ENCODE measurements around the gene SH3GLB2.
"Not testable (repeated sequence)": the region's sequence is repeated elsewhere in the genome, so short reads cannot be mapped to it uniquely, and the experiment has no call there.

The SH3GLB2 gene

DNA sequence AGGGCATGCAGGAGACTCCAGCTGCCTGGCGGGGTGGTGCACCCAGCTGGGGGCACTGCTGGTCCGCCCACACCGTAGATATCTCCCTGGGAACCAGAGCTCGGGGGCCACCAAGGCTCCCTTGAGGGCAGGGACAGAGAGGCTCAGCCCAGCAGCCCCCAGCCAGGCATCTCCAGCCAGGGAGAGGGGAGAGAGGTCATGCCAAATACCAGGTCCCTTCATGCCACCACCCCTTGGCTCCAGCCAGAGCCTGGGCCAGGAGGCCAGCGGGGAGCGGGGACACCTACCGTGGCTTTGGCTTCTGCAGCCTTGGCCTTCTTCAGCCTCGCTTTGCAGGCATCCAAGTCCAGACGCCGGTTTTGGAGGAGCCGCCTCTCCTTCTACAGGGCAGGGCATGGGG lies 14.0 kb downstream of the SH3GLB2 start:
- no peak for DNase-seq

DNA sequence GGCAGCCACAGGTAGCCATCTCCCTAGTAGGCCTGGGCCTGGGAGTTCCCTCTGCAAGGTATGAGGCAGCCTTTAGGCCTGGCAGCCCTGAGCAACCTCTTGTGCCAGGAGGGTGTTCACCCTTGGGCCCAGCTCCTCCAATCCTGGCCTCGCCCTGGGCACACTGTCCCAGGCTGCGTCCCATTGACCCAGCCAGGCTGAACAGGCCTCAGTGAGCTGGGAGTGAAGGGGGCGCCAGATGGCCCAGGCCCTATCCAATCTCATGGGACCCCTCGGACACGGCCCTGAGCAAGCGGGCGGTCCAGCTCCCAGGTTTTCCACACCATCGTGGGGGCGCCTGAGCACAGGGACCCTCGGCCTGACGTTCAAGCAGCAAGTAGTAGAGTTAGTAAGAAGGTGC lies 14.5 kb downstream of the SH3GLB2 start:
- no peak for DNase-seq

DNA sequence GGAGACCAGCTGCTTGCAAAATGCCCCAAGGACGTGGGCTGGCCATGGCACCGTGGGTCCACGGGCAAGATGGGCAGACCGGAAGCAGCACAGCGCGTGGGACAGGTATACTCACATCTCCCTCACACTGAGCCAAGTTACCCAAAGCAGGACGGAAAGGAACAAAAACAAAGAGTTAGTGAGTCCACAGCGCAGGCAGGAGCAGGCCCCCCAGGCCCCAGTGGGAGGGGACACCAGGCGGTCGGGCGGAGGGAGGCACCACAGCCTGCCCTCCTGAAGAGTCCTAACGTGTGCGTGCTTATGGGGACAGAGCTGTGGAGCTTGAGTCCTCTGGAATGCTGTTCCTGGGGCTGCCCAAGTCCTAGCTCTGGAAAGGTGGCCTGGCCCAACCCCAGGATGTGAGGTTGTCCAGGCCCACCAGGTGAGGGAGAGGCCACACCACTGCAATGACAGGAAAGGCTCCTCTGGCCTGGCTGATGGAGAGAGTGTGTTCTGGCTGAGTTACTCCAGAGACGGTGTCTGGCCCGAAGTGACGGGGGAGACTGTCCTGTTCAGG lies 15.2 kb downstream of the SH3GLB2 start:
- no peak for DNase-seq

DNA sequence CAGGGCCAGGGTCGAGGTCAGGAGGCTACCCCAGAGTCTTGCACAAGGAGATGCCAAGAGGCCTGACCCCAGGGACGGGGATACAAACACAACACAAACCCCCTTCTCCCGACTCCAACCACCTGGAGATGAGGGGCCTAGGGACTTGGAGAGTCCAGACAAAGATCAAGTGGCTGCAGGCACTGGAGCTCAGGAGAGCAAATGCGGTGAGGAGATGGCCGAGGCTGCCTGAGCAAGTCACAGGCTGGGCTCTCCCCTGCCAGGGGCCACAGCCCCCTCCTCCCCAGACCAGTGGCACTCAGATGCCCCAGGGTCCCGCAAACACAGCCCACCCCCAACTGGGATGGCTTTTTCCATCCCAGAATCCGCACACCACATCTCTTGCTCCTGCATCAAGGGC lies 15.8 kb downstream of the SH3GLB2 start:
- no peak for DNase-seq

DNA sequence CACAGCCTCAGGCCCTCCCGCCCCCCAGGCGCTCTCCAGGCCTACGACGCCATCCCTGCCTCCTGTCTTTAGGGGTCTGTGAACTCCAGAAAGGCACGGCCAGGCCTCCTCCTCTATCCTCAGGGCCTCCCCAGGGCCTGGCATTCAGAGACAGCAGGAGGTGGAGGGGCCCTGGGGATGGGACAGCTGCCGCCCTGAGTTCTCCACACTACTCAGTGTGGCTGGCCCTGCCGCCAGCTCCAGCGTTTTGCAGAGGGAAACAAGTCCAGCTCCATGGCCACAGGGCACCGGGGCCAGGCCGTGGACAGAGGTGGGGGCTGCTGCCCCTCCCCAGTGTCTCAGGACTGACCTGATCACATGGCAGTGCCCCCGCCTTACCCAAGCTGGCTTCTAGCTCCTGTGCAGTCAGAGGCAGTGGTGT lies 16.4 kb downstream of the SH3GLB2 start:
- no peak for DNase-seq

DNA sequence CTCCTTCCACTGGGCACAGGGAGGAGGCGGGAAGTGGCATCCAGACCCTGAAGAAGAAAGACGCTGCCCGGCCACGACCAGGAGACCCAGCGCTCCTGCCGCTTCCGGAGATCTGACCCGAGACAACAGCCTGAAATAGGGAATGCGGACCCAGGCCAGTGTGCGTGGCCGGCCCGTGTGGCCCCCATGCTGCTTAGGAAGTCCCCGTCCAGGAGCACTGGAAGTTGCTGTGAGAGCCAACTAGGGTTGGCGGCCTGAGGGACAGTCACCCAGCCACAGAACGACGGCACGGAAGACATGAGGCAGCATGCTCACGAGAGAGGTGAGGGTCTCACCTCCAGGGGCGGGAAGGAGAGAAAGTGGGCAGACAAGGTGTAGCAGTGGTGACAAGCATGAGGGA lies 17.0 kb downstream of the SH3GLB2 start:
- no peak for DNase-seq

DNA sequence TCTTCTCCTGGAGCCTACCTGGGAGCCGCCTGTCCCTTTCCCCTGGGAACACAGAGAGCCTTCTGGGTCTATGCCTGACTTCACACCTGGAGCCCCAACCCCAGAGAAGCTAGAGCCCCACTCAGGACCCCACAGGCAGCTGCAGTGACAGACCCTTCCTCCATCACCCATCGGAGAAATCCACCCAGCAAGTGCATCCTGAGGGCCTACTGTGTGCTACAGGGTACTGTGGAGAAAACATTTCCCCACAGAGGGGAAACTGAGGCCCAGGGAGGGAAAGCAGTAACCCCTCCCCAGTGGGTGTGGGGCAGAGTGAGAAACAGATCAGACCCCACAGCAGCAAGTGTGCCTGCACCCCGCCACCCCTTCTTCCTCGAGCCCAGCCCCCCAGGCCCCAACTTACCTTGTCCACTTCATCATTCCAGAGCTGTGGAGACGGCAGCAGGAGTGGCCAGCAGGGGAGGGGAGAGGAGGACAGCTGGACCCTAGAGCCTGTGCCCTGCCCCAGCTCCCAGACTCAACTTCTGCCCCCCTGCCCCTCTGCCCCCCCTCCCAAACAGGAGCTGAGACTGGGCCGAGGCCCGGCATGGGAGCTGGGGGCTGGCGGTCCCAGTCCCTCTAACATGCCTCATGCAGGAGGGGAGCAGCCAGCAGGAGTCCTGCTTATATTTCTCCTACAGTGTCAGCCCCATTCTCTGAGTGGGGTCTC lies 17.7 kb downstream of the SH3GLB2 start:
- no peak for DNase-seq

DNA sequence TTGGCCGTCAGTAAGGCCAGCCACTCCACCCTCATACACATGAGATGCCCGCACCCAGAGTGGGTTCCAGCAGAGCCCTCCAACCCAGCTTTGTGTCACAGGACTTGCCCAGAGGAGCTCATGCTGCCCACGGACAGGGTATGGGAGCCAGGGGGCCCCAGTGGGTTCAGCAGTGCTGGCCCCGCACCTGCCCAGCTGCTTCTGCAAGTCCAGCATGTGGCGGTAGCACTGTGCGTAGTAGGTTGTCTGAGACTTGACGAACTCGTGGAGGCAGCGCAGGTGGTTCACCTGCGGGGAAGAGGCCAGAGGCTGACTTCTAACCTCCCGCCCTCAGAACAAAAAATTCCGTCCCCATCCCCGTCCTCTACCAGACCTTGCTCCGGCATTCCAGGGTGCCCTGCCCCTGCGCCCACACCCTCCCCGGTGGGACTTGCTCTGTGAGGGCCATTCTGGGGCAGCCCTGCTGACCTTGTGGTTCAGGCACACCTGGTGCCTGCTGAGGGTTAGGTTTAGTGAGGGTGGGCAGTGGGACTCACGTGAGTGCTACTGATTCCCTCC lies 18.5 kb downstream of the SH3GLB2 start:
- DNase-seq, result no peak

DNA sequence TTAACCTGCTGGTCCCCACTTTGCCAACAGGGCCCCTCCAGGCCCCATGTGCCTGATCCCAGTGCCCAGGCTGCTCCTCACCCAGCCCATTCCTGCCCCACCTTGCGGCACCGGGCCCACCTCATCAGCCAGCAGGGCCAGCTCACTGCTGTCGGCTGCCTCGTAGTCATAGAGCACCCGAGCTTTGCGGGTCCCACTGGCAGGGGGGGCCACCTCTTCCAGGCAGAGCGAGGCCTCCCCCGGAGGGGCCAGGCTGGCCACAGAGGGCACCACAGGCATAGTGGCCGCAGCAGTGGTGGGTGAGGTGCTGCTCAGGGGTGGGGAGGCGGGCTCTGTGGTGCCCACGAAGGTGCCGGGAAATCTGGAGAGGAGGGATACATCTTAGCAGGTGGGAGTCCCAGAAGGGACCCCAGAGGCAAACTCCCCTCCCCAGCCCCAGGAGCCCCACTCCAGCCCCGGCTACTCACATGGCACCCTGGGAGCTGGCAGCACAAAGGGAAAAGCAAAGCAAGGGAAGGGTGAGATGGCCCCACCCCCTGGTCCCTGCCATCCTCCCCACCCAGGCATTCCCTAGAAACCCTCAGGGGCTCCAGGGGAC lies 19.0 kb downstream of the SH3GLB2 start:
- DNase-seq, result no peak

DNA sequence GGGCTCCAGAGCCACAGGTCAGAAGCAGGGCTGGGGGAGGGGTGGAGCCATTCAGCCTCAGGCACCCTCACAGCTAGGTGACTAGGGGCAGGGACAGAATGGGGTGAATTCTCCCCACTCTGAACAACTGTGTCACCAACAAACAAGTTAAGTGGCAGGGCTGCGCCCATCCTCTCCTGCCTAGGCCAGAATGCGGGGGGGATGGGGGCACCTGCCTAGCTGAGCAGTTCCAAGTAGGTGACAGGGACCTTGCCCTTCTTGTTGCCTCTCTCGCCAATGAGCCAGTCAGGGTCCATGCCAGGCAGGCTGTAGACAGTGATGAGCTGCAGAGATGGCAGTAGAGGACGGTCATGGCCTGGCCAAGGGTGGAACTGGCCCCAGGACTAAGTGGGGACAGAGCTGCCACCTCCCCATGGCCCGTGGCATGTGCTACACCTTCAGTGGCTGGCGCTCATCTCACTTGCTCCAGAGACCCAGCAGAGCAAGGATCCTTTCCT lies 19.6 kb downstream of the SH3GLB2 start:
- no peak for DNase-seq

DNA sequence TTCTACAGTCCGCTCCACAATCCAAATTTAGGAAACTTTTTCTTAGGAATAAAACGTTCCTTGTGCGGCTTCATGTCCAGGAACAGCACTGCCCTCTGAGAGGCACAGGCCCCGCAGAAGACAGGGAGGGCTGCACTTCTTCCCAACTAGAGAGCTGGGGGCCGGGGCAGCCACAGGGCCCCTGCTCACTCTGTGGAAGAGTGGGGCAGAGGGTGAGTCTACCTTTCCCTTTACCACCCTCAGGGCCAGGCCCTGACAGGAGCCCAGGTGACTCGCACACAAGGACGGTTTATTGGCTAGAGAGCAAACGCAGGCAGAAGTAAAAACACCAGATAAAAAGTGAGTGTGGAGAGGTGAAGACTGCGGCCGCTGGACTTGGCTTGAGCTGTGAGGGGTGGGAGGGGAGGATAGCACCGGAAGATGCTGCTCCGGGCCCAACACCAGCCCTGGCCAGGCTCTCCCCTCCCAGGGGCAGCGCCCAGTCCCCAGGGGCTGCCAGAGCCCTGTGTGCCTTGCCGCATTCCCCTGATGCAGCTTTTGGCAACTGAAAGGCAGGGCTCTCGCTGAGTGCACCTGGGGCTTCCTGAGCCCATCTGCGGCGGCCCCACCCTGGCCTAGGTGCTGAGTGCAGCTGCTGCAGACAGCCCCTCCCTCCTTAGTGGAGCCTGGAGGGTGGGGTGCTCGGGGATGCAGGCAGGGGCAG lies 20.2 kb downstream of the SH3GLB2 start:
- DNase-seq, result no peak

DNA sequence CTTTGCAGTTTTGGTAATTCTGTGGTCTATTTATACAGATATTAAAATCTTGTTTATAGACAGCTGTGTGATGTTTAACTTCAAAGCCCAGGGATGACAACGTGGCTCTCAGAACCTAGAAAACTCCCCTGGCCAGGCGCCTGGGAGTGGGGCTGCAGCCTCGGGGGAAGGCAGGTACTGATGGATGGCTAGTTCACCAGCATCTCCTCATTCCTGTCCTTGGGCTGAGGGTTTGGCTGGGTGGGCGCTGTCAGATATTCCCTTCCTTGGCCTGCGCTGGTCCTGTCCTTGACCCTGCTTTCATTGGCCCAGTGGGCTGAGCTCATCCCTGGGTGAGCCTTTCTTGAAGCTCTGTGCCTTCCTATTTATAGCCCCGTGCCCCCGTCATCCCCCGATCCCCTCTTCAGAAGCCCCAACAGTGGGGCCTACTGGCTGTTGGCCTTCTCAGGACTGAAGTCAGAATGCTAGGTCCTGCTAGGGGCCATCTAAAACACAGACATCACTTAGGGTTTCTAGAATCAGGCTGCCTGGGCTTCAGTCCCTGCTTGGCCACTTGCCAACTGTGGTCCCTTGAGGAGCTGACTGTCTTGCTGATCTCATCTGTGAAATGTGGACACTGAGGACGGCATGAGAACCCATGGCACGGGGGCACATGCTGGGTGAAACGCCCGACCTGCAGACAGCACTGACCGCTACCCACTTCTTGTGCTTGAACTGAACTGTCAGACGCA lies 20.9 kb downstream of the SH3GLB2 start:
- no peak for DNase-seq

DNA sequence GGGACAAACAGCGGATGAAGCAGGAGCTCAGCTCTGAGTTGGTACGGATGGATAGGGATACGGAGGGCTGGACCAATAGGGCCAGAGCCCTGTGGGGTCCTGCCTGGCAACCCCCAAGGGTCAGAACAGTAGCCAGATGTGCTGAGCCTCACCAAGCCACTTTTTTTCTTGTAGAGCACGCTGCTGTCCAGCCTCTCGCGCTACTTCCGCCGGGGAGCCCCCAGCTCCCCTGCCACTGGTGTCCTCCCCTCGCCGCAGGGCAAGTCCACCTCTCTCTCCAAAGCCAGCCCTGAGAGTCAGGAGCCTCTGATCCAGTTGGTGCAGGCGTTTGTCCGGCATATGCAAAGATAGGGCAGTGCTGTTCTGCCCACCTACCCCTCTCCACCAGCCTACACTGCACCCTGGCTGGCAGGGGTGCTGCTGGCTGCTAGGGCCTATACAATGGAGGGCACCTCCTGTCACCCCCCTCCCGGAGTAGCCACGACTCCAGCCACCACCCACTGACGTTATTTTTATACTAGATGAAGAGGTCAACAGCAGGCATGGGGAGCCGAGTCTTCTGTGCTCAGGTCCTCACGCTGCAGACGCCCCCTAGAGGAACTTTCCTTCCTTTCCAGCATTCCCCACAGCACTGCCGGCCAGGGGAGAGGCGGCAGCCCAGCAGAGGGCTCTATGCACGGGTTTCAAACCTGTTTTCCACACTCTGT lies 21.6 kb downstream of the SH3GLB2 start:
- peak; percentile 71 for DNase-seq

DNA sequence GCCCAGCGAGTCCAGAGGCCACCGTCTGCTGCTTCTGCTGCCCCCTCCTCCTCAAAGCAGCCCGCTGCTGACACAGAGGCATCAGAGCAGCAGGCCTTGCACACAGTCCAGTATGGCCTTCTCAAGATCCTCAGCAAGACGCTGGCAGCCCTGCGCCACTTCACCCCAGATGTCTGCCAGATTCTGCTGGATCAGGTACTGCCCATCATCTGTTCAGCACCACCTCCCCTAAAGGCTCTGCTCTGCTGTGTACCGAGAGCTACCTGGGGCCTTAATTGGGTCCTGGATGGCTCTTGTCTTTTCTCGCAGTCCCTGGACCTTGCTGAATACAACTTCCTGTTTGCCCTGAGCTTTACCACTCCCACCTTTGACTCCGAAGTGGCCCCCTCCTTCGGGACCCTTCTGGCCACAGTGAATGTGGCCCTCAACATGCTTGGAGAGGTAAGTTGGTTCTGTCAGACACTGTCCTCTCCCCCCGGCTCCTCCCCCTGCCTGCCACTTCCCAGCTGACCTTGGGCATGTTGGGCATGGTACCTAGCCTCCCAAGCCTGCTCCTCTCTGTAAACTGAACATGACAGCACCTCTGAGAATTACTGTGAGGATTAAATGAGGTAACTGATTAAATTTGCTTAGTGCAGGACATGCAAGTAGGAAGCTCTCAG lies 22.7 kb downstream of the SH3GLB2 start:
- no peak for DNase-seq

DNA sequence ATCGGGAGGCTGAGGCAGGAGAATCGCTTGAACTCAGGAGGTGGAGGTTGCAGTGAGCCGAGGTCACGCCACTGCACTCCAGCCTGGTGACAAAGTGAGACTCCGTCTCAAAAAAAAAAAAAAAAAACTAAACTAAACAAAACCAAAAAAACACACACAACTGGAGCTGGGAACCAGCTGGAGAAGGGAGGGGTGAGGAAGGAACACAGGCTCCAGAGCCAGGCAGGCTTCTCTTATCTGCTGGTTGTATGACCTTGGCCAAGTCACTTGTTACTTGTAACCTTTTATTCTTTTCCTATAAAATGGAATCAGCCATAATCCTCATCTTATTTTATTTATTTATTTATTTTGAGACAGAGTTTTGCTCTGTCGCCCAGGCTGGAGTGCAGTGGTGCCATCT lies 24.0 kb downstream of the SH3GLB2 start:
- DNase-seq, result not testable (repeated sequence)

DNA sequence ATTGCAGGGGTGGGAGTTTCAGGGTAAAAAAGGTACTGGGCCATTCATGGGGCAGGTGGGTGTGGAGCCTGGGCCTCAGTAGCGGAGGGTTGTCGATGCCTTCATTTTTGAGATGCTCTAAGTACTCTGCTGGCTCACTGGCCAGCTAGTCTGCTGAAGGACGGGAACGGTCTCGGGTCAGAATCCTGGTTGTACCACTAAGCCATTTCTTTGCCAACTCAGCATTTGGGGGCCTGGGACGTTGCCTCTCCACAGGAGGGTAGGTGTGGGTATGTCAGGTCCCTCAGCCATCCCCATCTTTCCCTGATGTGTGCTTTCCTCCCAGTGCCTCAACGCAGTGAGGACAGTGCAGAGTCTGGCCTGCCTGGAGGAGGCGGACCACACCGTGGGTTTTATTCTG lies 25.1 kb downstream of the SH3GLB2 start:
- no peak for DNase-seq

DNA sequence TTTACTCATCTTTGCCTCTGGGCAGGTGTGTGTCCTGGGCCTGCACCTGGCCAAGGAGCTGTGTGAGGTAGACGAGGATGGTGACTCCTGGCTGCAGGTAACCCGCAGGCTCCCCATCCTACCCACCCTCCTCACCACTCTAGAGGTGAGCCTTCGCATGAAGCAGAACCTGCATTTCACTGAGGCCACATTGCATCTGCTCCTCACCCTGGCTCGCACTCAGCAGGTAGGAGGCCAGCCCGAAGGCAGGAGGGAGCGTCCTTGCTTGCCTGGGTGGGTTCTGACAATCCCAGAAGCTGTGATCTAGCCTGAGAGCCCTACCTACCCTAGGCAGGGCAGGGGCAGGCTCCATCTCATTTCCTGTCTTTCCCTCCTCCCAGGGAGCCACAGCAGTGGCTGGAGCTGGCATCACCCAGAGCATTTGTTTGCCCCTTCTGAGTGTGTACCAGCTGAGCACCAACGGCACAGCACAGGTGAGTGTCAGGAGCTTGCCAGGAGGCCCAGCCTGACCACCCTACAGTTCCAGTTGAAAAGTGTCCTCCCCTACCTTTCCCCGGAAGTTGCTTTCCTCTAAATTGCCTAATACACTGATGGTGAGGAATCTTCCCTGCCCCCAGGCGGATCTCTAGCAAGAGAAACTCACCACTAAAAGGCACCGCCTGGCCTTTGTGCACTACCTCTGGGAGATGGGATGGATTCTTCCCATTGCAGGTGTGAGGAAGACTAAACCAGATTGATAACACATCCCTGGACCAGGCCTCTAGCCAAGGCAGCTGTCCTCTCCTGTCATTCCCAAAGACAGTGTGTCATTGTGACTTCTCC lies 26.4 kb downstream of the SH3GLB2 start:
- no peak for DNase-seq

DNA sequence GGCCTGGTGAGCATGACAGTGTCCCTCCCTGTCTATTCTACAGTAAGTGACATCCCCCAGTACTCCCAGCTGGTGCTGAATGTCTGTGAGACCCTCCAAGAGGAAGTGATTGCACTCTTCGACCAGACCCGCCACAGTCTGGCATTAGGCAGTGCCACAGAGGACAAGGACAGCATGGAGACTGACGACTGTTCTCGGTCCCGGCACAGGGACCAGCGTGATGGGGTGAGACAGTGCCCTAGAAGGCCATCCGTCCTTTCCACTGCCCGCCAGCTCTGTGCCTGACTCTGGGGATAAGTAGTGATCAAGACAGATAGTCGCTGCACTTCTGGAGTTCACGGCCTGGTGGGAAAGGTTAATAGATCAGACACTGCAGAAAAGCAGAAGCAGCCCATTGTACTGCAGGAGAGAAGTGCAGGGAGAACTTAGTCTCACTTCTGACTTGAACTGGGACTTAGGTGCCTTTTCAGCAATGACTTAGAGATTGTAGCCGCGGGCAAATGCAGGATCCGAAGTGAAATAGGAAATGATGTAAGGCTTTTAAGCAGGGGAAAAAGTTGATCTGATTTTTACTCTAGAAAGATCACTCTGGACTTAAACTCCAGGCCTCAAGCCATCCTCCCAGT lies 28.4 kb downstream of the SH3GLB2 start:
- DNase-seq, result peak; percentile 48

DNA sequence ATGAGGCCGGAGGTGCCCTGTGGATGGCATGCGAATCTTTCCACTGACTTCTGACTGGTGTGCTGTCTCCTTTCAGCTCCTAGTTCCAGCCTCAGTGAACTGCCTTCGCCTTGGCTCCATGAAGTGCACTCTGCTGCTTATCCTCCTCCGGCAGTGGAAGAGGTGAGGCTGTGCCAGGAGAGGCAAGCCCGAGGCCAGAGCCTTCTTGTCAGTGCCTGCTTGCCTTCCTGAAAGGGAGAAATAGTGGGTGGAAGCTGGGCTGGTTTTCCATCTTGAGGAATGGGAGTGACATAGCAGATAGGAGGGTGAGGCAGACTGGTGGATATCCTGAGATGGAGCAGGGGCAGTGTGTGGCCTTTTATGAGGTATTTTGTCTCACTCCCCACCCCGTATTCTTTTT lies 29.7 kb downstream of the SH3GLB2 start:
- DNase-seq, result no peak

DNA sequence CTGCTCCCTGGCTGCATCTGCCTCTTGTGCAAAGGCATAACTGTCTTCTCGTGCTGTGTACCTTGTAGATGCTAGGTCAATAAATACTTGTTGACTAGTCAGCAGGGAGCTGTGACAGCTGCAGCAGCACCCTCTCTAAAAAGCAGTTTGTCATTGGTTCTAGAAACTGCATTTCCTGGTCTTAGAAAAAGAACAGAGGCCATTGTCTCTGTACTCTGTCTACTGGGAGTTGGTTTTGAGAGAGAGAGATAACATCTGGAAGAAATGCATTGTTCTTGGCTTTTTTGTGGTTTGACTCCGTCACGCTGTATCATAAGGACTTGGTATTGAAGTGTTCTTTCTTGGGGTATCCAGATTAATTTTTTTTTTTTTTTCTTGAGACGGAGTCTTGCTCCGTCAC lies 32.3 kb downstream of the SH3GLB2 start:
- no peak for DNase-seq
